GM12878 (cell line): ENCODE measurements around the gene TECPR1. TPM values are rescaled to one million over a fixed set of nuclear protein-coding genes. Genes with fewer than 3 reads are reported as not detected.

Source experiments
- ATF2 ChIP-seq: IDR thresholded peaks from 2 replicates; pipeline ENCODE4 v1.6.1; 2012; ENCODE audit warnings: low read length, inconsistent platforms
- BCL11A ChIP-seq: IDR thresholded peaks from 2 replicates; pipeline ENCODE4 v1.6.1; 2011; ENCODE audit warnings: low read depth, low read length
- CBFB ChIP-seq: IDR thresholded peaks from 2 replicates; pipeline ENCODE4 v1.6.1; 2016; ENCODE audit warnings: antibody characterized with exemption, low read depth
- CBX3 ChIP-seq: fragments of 200-600 bp; sonication (generic); IDR thresholded peaks from 2 replicates; pipeline ENCODE4 v1.6.1; 2016; ENCODE audit warnings: low read depth, borderline replicate concordance
- CHD4 ChIP-seq: fragments of 200-600 bp; sonication (generic); IDR thresholded peaks from 2 replicates; pipeline ENCODE4 v1.6.1; 2016; ENCODE audit warnings: mild to moderate bottlenecking
- E2F8 ChIP-seq: fragments of 450-650 bp; IDR thresholded peaks from 2 replicates; pipeline ENCODE4 v1.6.1; 2018; ENCODE audit warnings: mild to moderate bottlenecking, low read depth, moderate library complexity; ENCODE audit not compliant: partially characterized antibody
- EED ChIP-seq: sonication (generic); IDR thresholded peaks from 2 replicates; pipeline ENCODE4 v1.6.1; 2016; ENCODE audit warnings: antibody characterized with exemption, low read depth
- ETV6 ChIP-seq, 2 experiments: fragments of 450-650 bp in 1 of 2; IDR thresholded peaks in 1 of 2; conservative IDR thresholded peaks in 1 of 2; 2 replicates each; pipeline ENCODE4 v1.6.1; 2014; ENCODE audit warnings: antibody characterized with exemption in 1 of 2, borderline replicate concordance in 1 of 2, low read depth in 1 of 2, mild to moderate bottlenecking in 1 of 2, moderate library complexity in 1 of 2
- IKZF2 ChIP-seq, 2 experiments: fragments of 450-650 bp; IDR thresholded peaks; 2 replicates each; pipeline ENCODE4 v1.6.1; 2017; ENCODE audit warnings: mild to moderate bottlenecking in 2 of 2, moderate library complexity in 2 of 2
- MEF2B ChIP-seq: fragments of 450-650 bp; IDR thresholded peaks from 2 replicates; pipeline ENCODE4 v1.6.1; 2018; ENCODE audit warnings: mild to moderate bottlenecking, moderate library complexity; ENCODE audit not compliant: partially characterized antibody, poor library complexity, severe bottlenecking
- MTA3 ChIP-seq: IDR thresholded peaks from 2 replicates; pipeline ENCODE4 v1.6.1; 2012; ENCODE audit warnings: low read length, inconsistent platforms, borderline replicate concordance
- MXI1 ChIP-seq: fragments of 150-350 bp; IDR thresholded peaks from 2 replicates; pipeline ENCODE4 v1.6.1; 2011; ENCODE audit warnings: low read depth, mild to moderate bottlenecking, inconsistent platforms, low read length, improper control_type of control experiment
- MYC ChIP-seq: IDR thresholded peaks from 2 replicates; pipeline ENCODE4 v1.6.1; 2011; ENCODE audit warnings: mild to moderate bottlenecking, low read length, moderate library complexity, inconsistent platforms; ENCODE audit not compliant: insufficient read depth, insufficient replicate concordance, insufficient read length, severe bottlenecking
- NKRF ChIP-seq: fragments of 450-650 bp; conservative IDR thresholded peaks from 2 replicates; pipeline ENCODE4 v1.6.1; 2017; ENCODE audit warnings: mild to moderate bottlenecking, moderate library complexity
- SREBF1 ChIP-seq: IDR thresholded peaks from 2 replicates; pipeline ENCODE4 v1.6.1; 2012; ENCODE audit warnings: mild to moderate bottlenecking, low read length
- TCF12 ChIP-seq: IDR thresholded peaks from 2 replicates; pipeline ENCODE4 v1.6.1; 2011; ENCODE audit warnings: low read depth, mild to moderate bottlenecking, low read length
- TCF3 ChIP-seq: IDR thresholded peaks from 2 replicates; pipeline ENCODE4 v1.6.1; 2012; ENCODE audit warnings: low read depth, mild to moderate bottlenecking, low read length, borderline replicate concordance; ENCODE audit not compliant: insufficient read depth
- TCF7 ChIP-seq: IDR thresholded peaks from 2 replicates; pipeline ENCODE4 v1.6.1; 2014; ENCODE audit warnings: antibody characterized with exemption, borderline replicate concordance
- USF2 ChIP-seq: IDR thresholded peaks from 2 replicates; pipeline ENCODE4 v1.6.1; 2011; ENCODE audit warnings: low read depth, low read length, improper control_type of control experiment, borderline replicate concordance
- ZZZ3 ChIP-seq: IDR thresholded peaks from 2 replicates; pipeline ENCODE4 v1.6.1; 2011; ENCODE audit warnings: low read depth; ENCODE audit not compliant: control insufficient read depth, insufficient read length
- polyA plus RNA-seq, 11 experiments: library from polyadenylated mRNA; depleted of rRNA in 4 of 11; unstranded in 6 of 11; stranded (reverse) in 5 of 11; fragments of >200 nt; fragmentation: Nextera tagmentation in 4 of 11; fragmentation: Illumina TruSeq in 1 of 11; extraction: Ambion mirVana in 4 of 11; extraction: Trizol in 1 of 11; gene quantifications; 1 replicate in 1 of 11; 2 replicates in 10 of 11; pipeline versions ENCODE4 v1.2.1 to v1.2.3, GENCODE V29; 2011 to 2016; ENCODE audit warnings: inconsistent platforms in 2 of 11, missing spikeins in 2 of 11, low read depth in 1 of 11
- total RNA-seq, 4 experiments: library from RNA; depleted of rRNA in 3 of 4; stranded (reverse); fragments of >200 nt in 3 of 4; fragmentation: Illumina TruSeq in 1 of 4; extraction: Trizol in 1 of 4; gene quantifications; 2 replicates each; pipeline versions ENCODE4 v1.2.1 to v1.2.3, GENCODE V29; 2013 to 2021

The TECPR1 gene
- total and polyA plus RNA-seq, 10 of the 15 experiments (the other 5 are each of a cell fraction or from before 2014, with no cell fraction given), result 0.26 to 16.8 (median 4.2) TPM

GRCh38 chr7:98200364-98200763 is 51.7 kb downstream of the TECPR1 start (continued):
- TF ChIP-seq MXI1 (no peak), BCL11A (peak; percentile 30; the same call in 1 of the 2 replicates), SREBF1 (no peak), ZZZ3 (no peak), MEF2B (peak; percentile 19), IKZF2 (IDR thresholded peaks at IDR 0.05) (peak; percentile 37 to 48; a peak in 1 of 4 replicates), MTA3 (peak; percentile 94; the same call in 1 of the 2 replicates), ETV6 (conservative IDR thresholded peaks at IDR 0.05 in 1 of 2, IDR thresholded peaks at IDR 0.05 in 1 of 2; ENCODE audit: borderline replicate concordance in 1 of 2, low read depth in 1 of 2) (no peak), ATF2 (peak; percentile 74; the same call in 1 of the 2 replicates), CBFB (peak; percentile 74; the same call in 1 of the 2 replicates), EED (peak; percentile 84), TCF7 (no peak), MYC (no peak), CBX3 (no peak), E2F8 (no peak), CHD4 (no peak), USF2 (no peak), TCF3 (peak; percentile 81; the same call in 1 of the 2 replicates), NKRF (no peak), TCF12 (0 out of 2 replicates have a peak, but pooled peaks have one; percentile 43)
